Small intestine (tissue), 7 donors: Measurements from ENCODE around the gene LTK. TPM values are rescaled to one million over a fixed set of nuclear protein-coding genes. Genes with fewer than 3 reads are reported as not detected.

ENCODE experiments used
- DNase-seq, 2 donors: peaks; one replicate each; pipeline versions ENCODE4 v3.0.0 to v3.0.0-alpha.2; 2013
- FAIRE-seq: peaks from 2 replicates; lab custom pipeline; 2012; peaks lifted over from hg19 to GRCh38; lab: Jason Lieb, UNC
- H3K27ac ChIP-seq, 3 donors: one replicate each; pipeline ENCODE4 v1.5.1; 2013; ENCODE audit warnings: low read length in 2 of 3, mild to moderate bottlenecking in 2 of 3, control low read depth in 1 of 3, inconsistent platforms in 1 of 3, low read depth in 1 of 3, moderate library complexity in 1 of 3
- H3K27me3 ChIP-seq, 3 donors: one replicate each; pipeline ENCODE4 v1.6.1; 2013; ENCODE audit warnings: low read length in 3 of 3, inconsistent platforms in 1 of 3; ENCODE audit not compliant: control insufficient read depth in 3 of 3, insufficient read depth in 3 of 3
- H3K36me3 ChIP-seq, 3 donors: one replicate each; pipeline ENCODE4 v1.6.1; 2013; ENCODE audit warnings: low read length in 3 of 3, inconsistent platforms in 1 of 3, low read depth in 1 of 3, mild to moderate bottlenecking in 1 of 3, moderate library complexity in 1 of 3; ENCODE audit not compliant: control insufficient read depth in 3 of 3, insufficient read depth in 2 of 3
- H3K4me1 ChIP-seq, 3 donors: one replicate each; pipeline ENCODE4 v1.6.1; 2013; ENCODE audit warnings: low read length in 2 of 3, inconsistent platforms in 1 of 3, low read depth in 1 of 3, mild to moderate bottlenecking in 1 of 3, moderate library complexity in 1 of 3; ENCODE audit not compliant: control insufficient read depth in 3 of 3, insufficient read depth in 2 of 3
- H3K4me3 ChIP-seq, 3 donors: one replicate each; pipeline ENCODE4 v1.5.1; 2013; ENCODE audit warnings: low read length in 3 of 3, control low read depth in 1 of 3, inconsistent platforms in 1 of 3, low read depth in 1 of 3, mild to moderate bottlenecking in 1 of 3, moderate library complexity in 1 of 3
- H3K9me3 ChIP-seq, 2 donors: one replicate each; pipeline ENCODE4 v1.6.1; 2013; ENCODE audit warnings: low read depth in 1 of 2, low read length in 1 of 2; ENCODE audit not compliant: control insufficient read depth in 2 of 2, insufficient read depth in 1 of 2
- WGBS, 3 donors: extraction: QIAGEN DNeasy Blood & Tissue Kit; methylation state at CpG; one replicate each; pipeline ENCODE4 v1.1.7; 2013; 5-methylcytosine and 5-hydroxymethylcytosine counted together
- polyA plus RNA-seq, 4 donors: library from polyadenylated mRNA; stranded (reverse) in 3 of 4; unstranded in 1 of 4; fragments of 200-250 nt in 3 of 4; fragments of 120-200 nt in 1 of 4; gene quantifications; one replicate each; pipeline versions ENCODE4 v1.2.1 to v1.2.3, GENCODE V29; 2013
- donor health status: healthy with polysubstance abuse.
- donor health status: control.
- donor health status: control.
- donor health status: Bipolar disorder and iron deficiency.
- donor health status: healthy.

Gene LTK
- polyA plus RNA-seq, 4 donors: 13.1 to 68.4 (median 32.9) TPM

- no peak for DNase-seq
- 84 to 92% (median 91%) methylated on average over 11 of the region's 11 CpGs for WGBS, 3 donors
- Histone ChIP-seq H3K4me1 (peaks cover 0 to 50% (median 9%) of the 10 kb centered on the region in 3 donors), H3K27ac (no peak overlapping the region), H3K4me3 (no peak overlapping the region), H3K27me3 (no peaks in the 10 kb centered on the region), H3K36me3 (peaks cover 5 to 48% (median 8%) of the 10 kb centered on the region in 3 donors), H3K9me3 (no peaks in the 10 kb centered on the region)
- FAIRE-seq: no peak
Observed at GRCh38 chr15:41484937-41485625, 28.5 kb downstream of the LTK start.

DNA sequence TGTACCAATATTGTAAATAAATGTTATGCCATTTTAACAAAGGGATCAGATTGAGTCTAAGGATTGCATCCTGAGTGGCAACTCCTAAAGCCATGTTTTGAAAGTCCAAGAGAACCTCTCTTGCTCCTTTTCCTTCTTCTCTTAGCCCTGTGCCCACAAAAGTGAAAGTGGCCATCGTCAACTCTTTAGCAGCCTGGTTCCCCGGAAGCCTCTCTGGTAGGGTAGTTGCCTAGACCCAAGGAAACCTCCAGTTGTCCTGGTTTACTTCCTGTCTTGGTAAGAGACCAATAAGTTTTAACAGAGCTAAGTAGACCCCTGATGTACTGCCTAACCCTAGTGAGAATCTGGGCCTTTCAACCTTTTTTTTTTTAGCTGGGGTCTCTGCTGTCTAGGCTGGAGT lies 30.1 kb downstream of the LTK start:
- FAIRE-seq: no peak
- no peaks in the 10 kb centered on the region for H3K9me3 ChIP-seq
- DNase-seq: peak; percentile 47 to 48
- H3K27ac ChIP-seq: peak overlapping the region in 1 of 3 donors; percentile 71
- peaks cover 0 to 56% (median 11%) of the 10 kb centered on the region in 3 donors for H3K4me1 ChIP-seq
- 41 to 50% (median 44%) methylated on average over 2 of the region's 2 CpGs for WGBS, 3 donors
- H3K27me3 ChIP-seq: no peaks in the 10 kb centered on the region
- H3K36me3 ChIP-seq: peaks cover 9 to 51% (median 10%) of the 10 kb centered on the region in 3 donors
- H3K4me3 ChIP-seq: no peak overlapping the region

DNA sequence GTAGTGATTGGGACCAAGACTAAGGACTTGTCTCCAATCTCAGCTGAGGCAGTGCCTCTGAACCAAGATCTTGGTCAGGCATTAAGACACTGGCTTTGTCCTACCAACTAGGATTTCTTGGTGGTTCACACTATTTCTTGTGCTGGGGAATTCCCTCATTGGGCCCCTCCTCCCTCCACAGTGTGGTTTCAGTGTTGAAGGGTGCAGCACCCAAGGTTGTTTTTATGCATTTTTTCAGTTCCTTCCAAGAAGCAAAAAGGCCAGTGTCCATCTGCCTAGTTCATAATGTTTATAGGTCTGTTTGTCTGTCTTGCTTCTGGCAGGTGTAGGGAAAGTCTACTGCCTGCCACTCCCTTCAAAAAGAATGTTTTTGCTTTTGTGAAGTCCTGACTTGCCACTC lies 30.5 kb downstream of the LTK start:
- DNase-seq (peak in 1 of 2 donors; percentile 41), FAIRE-seq (no peak)
- no peaks in the 10 kb centered on the region for H3K9me3 ChIP-seq
- H3K27me3 ChIP-seq: no peaks in the 10 kb centered on the region
- H3K27ac ChIP-seq: peak overlapping the region in 2 of 3 donors; percentile 12 to 71
- H3K36me3 ChIP-seq: peaks cover 9 to 55% (median 13%) of the 10 kb centered on the region in 3 donors
- H3K4me1 ChIP-seq: peaks cover 0 to 55% (median 11%) of the 10 kb centered on the region in 3 donors
- no peak overlapping the region for H3K4me3 ChIP-seq

GRCh38 chr15:41482110-41482877 lies 31.3 kb downstream of the LTK start:
- H3K4me1 ChIP-seq: peaks cover 0 to 47% (median 6%) of the 10 kb centered on the region in 3 donors
- H3K27me3 ChIP-seq: no peaks in the 10 kb centered on the region
- peak; percentile 75 to 80 for DNase-seq
- H3K36me3 ChIP-seq: peaks cover 9 to 61% (median 16%) of the 10 kb centered on the region in 3 donors
- 39 to 76% (median 54%) methylated on average over 9 of the region's 9 CpGs for WGBS, 3 donors
- H3K4me3 ChIP-seq: no peak overlapping the region
- no peak for FAIRE-seq
- no peaks in the 10 kb centered on the region for H3K9me3 ChIP-seq
- peak overlapping the region in 2 of 3 donors; percentile 24 to 71 for H3K27ac ChIP-seq

GRCh38 chr15:41480396-41481140 lies 33.1 kb downstream of the LTK start:
- WGBS, 3 donors: 93 to 96% (median 95%) methylated on average over 12 of the region's 12 CpGs

GRCh38 chr15:41476416-41477048 lies 37.1 kb downstream of the LTK start:
- WGBS, 3 donors: 86 to 94% (median 87%) methylated on average over 5 of the region's 5 CpGs
- Histone ChIP-seq H3K36me3 (peaks cover 23 to 85% (median 28%) of the 10 kb centered on the region in 3 donors), H3K27me3 (no peaks in the 10 kb centered on the region), H3K9me3 (no peaks in the 10 kb centered on the region), H3K27ac (no peak overlapping the region), H3K4me1 (peaks cover 0 to 18% (median 5%) of the 10 kb centered on the region in 3 donors), H3K4me3 (no peak overlapping the region)
- no peak for DNase-seq
- FAIRE-seq: no peak

More at GRCh38 chr15:41480396-41481140, 33.1 kb downstream of the LTK start:
- Histone ChIP-seq H3K9me3 (no peaks in the 10 kb centered on the region), H3K36me3 (peaks cover 19 to 71% (median 27%) of the 10 kb centered on the region in 3 donors), H3K27ac (no peak overlapping the region), H3K27me3 (no peaks in the 10 kb centered on the region), H3K4me3 (no peak overlapping the region), H3K4me1 (peaks cover 0 to 42% (median 5%) of the 10 kb centered on the region in 3 donors)
- DNase-seq: no peak
- no peak for FAIRE-seq

DNA sequence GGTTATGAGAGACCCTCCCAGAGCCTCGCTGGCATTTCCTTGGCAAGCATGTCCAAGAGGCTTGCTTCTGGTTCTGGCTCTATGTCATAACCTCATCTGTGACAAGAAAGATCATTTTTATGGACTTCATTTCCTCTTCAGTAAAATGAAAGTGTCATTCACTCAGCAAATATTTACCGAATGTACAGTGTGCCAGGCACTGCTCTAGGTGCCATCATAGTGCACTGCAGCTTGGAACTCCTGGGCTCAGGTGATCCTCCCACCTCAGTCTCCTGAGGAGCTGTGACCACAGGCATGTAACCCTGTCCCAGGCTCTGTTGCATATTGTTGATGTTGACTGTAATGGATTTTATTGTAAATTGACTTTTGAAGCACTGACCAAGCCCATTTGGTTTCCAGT lies 38.7 kb downstream of the LTK start:
- Histone ChIP-seq H3K4me3 (no peak overlapping the region), H3K4me1 (peaks cover 0 to 5% (median 2%) of the 10 kb centered on the region in 3 donors), H3K36me3 (peaks cover 23 to 78% (median 28%) of the 10 kb centered on the region in 3 donors), H3K27me3 (no peaks in the 10 kb centered on the region), H3K9me3 (no peaks in the 10 kb centered on the region), H3K27ac (peak overlapping the region in 2 of 3 donors; percentile 65 to 81)
- 14 to 58% (median 35%) methylated on average over 2 of the region's 2 CpGs for WGBS, 3 donors
- no peak for FAIRE-seq
- peak; percentile 27 to 72 for DNase-seq
